PFSK-1 (cell line): Measurements from ENCODE around the gene SLC43A3.

ENCODE experiments used
- FOXP2 ChIP-seq: optimal IDR thresholded peaks from 2 replicates; pipeline ENCODE3; 2011; ENCODE audit warnings: borderline replicate concordance, control low read depth, inconsistent platforms; ENCODE audit not compliant: insufficient read depth; ENCODE audit errors: extremely low read length, extremely low read depth
- POLR2AphosphoS5 ChIP-seq: IDR thresholded peaks from 2 replicates; pipeline ENCODE4 v1.6.1; 2012; ENCODE audit warnings: low read depth, mild to moderate bottlenecking, control low read depth, low read length, moderate library complexity
- REST ChIP-seq, 2 experiments: IDR thresholded peaks; 2 replicates each; pipeline versions ENCODE4 v1.6.1 to v1.8.0; 2011 to 2012; ENCODE audit warnings: low read depth in 2 of 2, low read length in 2 of 2, control low read depth in 1 of 2, inconsistent platforms in 1 of 2, mild to moderate bottlenecking in 1 of 2, moderate library complexity in 1 of 2; ENCODE audit not compliant: insufficient read depth in 1 of 2
- SIN3A ChIP-seq: IDR thresholded peaks from 2 replicates; pipeline ENCODE4 v1.6.1; 2012; ENCODE audit warnings: mild to moderate bottlenecking, low read length, moderate library complexity, borderline replicate concordance; ENCODE audit not compliant: insufficient read depth
- TAF1 ChIP-seq: IDR thresholded peaks from 2 replicates; pipeline ENCODE4 v1.6.1; 2012; ENCODE audit warnings: low read length, control low read depth, borderline replicate concordance; ENCODE audit not compliant: insufficient read depth

SLC43A3 gene

DNA sequence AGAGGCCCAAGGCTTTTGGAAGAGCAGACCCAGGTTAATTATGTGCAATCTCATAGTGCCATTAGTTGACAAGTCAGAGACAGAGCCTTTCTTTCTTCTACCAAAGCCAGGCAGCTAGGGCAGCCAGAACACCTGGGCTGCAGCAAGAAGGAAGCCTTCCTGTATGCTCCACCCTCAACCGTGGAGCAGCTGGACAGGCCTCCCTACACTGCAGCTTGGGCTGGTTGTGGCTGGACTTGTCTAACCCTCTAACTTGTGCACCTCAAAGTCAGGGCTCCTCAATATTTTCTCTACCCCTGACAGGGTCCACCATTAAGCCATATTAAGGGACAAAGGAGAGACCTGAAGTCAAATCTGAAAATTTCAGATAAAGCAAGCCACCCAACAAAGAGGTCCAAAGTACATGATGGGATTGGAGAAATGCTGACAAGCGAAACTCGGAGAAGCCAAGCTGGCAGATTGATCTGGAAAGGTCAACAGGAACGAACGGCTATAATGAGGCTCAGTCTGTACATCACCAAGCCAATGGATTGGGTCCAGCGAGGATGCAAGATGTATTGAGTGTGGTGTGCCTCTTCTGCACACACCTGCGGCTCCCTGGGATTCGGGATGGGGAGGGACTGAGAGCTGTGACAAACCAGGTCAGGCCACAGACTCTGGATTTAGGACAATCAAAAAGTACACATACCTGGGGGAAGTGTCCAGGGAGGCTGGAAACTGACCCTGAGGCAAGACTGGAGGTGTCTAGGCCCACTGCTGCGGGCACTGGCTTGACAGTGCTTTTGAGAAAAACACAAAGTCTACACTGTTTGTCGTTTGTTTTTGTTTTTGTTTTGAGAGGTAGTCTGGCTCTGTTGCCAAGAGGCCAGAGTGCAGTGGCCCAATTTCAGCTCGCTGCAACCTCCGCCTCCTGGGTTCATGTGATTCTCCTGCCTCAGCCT is 11.7 kb upstream of the SLC43A3 start:
- no peak for TF ChIP-seq FOXP2
- TF ChIP-seq TAF1 = no peak
- no peak for TF ChIP-seq REST (IDR thresholded peaks at IDR 0.05; ENCODE audit: insufficient read depth in 1 of 2, low read depth in 2 of 2, low read length in 2 of 2)
- no peak for TF ChIP-seq SIN3A
- TF ChIP-seq POLR2AphosphoS5 = no peak

GRCh38 chr11:57436031-57436430 is 9.1 kb upstream of the SLC43A3 start:
- TF ChIP-seq FOXP2 = no peak
- no peak for TF ChIP-seq SIN3A
- no peak for TF ChIP-seq REST (IDR thresholded peaks at IDR 0.05; ENCODE audit: insufficient read depth in 1 of 2, low read depth in 2 of 2, low read length in 2 of 2)
- no peak for TF ChIP-seq POLR2AphosphoS5
- no peak for TF ChIP-seq TAF1

DNA sequence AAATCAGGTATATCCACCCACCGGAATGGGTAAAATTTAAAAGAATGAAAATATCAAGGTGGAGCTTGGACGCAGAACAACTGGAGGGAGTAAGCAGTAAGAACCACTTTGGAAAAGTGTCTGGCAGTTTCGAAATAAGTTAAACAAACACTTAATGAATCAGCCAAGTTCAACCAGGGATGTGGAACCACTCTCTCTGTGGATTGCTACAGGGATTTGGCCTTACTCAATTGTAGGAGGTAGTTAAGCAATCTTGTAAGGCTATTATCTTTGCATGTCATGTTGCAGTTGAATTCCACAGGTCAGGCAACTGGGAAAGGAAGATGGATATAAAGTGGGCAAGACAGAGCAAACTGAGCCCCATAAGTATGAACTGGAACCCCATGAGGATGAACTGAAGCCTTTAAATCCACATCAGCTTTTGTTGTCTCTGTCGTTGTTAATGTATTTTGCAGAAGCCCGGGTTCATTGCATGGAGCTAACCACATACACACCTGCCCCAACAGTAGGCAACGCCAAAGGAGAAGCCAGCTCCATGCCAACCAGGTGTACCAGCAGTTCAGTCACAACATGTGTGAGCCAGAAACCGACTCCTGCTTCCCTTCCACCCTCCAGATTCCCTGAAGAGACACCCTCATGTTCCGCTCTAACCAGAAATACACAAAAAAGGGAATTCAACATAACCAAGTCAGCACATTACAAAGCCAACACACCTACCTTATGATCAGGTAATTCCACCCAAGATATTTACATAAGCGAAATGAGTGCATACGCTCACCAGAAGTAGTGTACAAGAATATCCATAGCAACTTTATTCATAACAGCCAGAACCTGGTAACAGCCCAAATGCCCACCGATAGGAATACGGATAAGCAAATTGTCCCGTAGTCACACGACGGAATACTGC is 8.0 kb upstream of the SLC43A3 start:
- TF ChIP-seq POLR2AphosphoS5 (no peak), FOXP2 (no peak), REST (IDR thresholded peaks at IDR 0.05; ENCODE audit: insufficient read depth in 1 of 2, low read depth in 2 of 2, low read length in 2 of 2) (no peak), TAF1 (no peak), SIN3A (no peak)

- TF ChIP-seq POLR2AphosphoS5 = no peak
- no peak for TF ChIP-seq FOXP2
- TF ChIP-seq REST (IDR thresholded peaks at IDR 0.05; ENCODE audit: insufficient read depth in 1 of 2, low read depth in 2 of 2, low read length in 2 of 2) = no peak
- no peak for TF ChIP-seq SIN3A
- no peak for TF ChIP-seq TAF1
Observed at GRCh38 chr11:57432714-57433163, 5.8 kb upstream of the SLC43A3 start.
